HL-60 (cell line): ENCODE measurements around the gene RNASE8.

Experiments
- DNase-seq, 2 experiments: peaks; one replicate each; pipeline ENCODE4 v3.0.0-alpha.2; 2010 to 2020; ENCODE audit warnings: low read depth in 1 of 2, low spot score in 1 of 2
- H3K27ac ChIP-seq: fragments of 250-450 bp; sonication (Bioruptor Pico); replicated peaks from 2 replicates; pipeline ENCODE4 v1.5.1; 2020; ENCODE audit warnings: mild to moderate bottlenecking, moderate library complexity
- H3K27me3 ChIP-seq: fragments of 250-450 bp; sonication (Bioruptor Pico); 2 replicates; pipeline ENCODE4 v1.5.1; 2021; ENCODE audit warnings: mild to moderate bottlenecking, moderate library complexity; ENCODE audit not compliant: insufficient read depth, poor library complexity, severe bottlenecking
- H3K4me3 ChIP-seq: replicated peaks from 2 replicates; pipeline ENCODE4 v1.5.1; 2011; ENCODE audit warnings: mild to moderate bottlenecking, control low read depth, low read length; ENCODE audit not compliant: insufficient read depth
- GABPA ChIP-seq: IDR thresholded peaks from 2 replicates; pipeline ENCODE4 v1.6.1; 2012; ENCODE audit warnings: low read depth
- POLR2AphosphoS5 ChIP-seq: IDR thresholded peaks from 2 replicates; pipeline ENCODE4 v1.6.1; 2012; ENCODE audit warnings: low read depth
- SPI1 ChIP-seq: IDR thresholded peaks from 2 replicates; pipeline ENCODE4 v1.6.1; 2012; ENCODE audit warnings: low read depth, mild to moderate bottlenecking, borderline replicate concordance
- TF ChIP-seq, protein P1 (sequence below): IDR thresholded peaks from one replicate; pipeline ENCODE4 v1.5.1; 2011; ENCODE audit warnings: low read length, control low read depth, inconsistent platforms; ENCODE audit not compliant: insufficient read depth
- TF ChIP-seq, protein P2 (sequence below): IDR thresholded peaks from 2 replicates; pipeline ENCODE4 v1.6.1; 2012; ENCODE audit warnings: low read depth; ENCODE audit not compliant: insufficient replicate concordance

Gene RNASE8

DNA sequence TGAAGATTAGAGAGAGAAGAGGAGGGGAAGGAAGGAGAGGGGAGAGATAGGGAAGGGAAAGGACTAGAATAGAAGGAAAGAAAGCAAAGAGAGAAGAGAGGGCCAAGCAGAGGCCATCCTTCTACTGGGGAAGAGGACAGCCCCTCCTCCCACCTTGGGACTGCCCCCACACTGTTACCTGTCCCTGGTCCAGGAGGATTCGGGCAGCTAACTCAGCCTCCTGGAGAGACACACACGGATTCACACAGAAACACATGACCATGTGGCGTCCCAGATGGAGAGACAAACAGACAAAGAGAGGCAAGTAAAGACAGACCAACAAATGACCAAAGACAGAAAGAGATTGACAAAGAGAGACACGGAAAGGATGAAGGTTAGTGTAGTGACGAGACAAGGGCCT lies 34.9 kb upstream of the RNASE8 start:
- TF ChIP-seq, protein P1, sequence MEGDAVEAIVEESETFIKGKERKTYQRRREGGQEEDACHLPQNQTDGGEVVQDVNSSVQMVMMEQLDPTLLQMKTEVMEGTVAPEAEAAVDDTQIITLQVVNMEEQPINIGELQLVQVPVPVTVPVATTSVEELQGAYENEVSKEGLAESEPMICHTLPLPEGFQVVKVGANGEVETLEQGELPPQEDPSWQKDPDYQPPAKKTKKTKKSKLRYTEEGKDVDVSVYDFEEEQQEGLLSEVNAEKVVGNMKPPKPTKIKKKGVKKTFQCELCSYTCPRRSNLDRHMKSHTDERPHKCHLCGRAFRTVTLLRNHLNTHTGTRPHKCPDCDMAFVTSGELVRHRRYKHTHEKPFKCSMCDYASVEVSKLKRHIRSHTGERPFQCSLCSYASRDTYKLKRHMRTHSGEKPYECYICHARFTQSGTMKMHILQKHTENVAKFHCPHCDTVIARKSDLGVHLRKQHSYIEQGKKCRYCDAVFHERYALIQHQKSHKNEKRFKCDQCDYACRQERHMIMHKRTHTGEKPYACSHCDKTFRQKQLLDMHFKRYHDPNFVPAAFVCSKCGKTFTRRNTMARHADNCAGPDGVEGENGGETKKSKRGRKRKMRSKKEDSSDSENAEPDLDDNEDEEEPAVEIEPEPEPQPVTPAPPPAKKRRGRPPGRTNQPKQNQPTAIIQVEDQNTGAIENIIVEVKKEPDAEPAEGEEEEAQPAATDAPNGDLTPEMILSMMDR: no peak
- no peak for TF ChIP-seq POLR2AphosphoS5
- TF ChIP-seq, protein P2, sequence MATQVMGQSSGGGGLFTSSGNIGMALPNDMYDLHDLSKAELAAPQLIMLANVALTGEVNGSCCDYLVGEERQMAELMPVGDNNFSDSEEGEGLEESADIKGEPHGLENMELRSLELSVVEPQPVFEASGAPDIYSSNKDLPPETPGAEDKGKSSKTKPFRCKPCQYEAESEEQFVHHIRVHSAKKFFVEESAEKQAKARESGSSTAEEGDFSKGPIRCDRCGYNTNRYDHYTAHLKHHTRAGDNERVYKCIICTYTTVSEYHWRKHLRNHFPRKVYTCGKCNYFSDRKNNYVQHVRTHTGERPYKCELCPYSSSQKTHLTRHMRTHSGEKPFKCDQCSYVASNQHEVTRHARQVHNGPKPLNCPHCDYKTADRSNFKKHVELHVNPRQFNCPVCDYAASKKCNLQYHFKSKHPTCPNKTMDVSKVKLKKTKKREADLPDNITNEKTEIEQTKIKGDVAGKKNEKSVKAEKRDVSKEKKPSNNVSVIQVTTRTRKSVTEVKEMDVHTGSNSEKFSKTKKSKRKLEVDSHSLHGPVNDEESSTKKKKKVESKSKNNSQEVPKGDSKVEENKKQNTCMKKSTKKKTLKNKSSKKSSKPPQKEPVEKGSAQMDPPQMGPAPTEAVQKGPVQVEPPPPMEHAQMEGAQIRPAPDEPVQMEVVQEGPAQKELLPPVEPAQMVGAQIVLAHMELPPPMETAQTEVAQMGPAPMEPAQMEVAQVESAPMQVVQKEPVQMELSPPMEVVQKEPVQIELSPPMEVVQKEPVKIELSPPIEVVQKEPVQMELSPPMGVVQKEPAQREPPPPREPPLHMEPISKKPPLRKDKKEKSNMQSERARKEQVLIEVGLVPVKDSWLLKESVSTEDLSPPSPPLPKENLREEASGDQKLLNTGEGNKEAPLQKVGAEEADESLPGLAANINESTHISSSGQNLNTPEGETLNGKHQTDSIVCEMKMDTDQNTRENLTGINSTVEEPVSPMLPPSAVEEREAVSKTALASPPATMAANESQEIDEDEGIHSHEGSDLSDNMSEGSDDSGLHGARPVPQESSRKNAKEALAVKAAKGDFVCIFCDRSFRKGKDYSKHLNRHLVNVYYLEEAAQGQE: no peak
- TF ChIP-seq SPI1: no peak
- no peak for TF ChIP-seq GABPA
- H3K27ac ChIP-seq: no peak overlapping the region
- peaks cover 19% of the 10 kb centered on the region for H3K27me3 ChIP-seq
- no peak overlapping the region for H3K4me3 ChIP-seq
- no peak for DNase-seq

DNA sequence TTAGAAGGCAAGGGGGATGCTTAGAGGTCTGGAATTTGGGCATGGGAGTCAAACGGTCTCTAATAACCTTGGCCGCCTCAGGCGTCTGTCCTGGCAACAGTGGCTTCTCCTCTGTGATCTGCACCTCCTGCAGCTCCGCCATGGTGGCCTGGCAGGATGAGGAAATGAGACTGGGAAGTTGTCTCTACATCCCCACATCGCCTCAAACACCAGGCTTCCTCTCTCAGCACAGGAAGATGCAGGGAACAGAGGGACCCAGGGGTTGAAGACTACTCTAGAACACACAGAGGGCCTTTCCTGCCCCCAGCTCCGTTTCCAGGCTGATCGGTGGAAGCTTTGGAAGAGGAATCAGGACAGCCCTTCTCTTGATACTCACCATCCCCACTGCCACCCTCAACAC lies 34.4 kb upstream of the RNASE8 start:
- Histone ChIP-seq H3K27me3 (peaks cover 19% of the 10 kb centered on the region), H3K27ac (no peak overlapping the region), H3K4me3 (no peak overlapping the region)
- no peak for TF ChIP-seq GABPA
- DNase-seq: no peak

DNA sequence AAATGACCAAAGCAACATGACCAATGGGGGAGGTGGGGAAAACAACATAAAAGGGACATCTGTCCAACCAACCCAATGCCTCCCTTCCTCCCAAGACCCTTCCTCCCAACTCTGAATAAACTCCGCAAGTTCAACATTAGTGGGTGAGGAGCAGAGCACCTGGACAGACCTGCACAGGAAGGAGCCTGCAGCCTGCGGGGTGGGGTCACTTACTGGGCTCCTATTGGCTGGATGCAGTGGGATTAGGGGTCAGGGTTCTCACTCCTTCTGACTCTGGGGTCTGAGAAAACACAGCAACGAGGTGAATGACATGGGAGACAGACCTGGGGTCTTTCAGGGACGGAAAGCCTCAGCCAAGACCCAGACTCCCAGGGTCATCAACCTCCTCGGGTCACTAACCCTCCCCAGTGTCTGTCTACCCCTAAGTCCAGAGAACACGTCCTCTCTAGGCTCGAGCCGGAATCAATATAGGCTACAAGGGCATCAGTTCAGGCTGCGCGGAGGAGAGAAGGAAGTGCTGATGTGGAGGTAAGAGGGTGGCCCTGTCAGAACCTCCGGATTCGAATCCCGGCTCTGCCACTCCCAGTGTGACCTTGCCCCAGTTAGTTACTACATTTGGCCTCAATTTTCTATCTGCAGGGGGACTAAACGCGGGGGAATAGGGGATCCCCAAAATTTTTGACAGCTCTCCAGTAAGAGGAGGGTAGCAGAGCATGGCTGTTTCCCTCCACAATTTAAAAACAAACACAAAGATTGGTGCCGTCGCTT lies 33.6 kb upstream of the RNASE8 start:
- no peak for TF ChIP-seq GABPA
- TF ChIP-seq, protein P1: no peak
- TF ChIP-seq, protein P2: no peak
- TF ChIP-seq POLR2AphosphoS5: no peak
- no peak for TF ChIP-seq SPI1
- no peak for DNase-seq
- Histone ChIP-seq H3K27me3 (peaks cover 19% of the 10 kb centered on the region), H3K27ac (no peak overlapping the region), H3K4me3 (peak overlapping the region; percentile 53)

DNA sequence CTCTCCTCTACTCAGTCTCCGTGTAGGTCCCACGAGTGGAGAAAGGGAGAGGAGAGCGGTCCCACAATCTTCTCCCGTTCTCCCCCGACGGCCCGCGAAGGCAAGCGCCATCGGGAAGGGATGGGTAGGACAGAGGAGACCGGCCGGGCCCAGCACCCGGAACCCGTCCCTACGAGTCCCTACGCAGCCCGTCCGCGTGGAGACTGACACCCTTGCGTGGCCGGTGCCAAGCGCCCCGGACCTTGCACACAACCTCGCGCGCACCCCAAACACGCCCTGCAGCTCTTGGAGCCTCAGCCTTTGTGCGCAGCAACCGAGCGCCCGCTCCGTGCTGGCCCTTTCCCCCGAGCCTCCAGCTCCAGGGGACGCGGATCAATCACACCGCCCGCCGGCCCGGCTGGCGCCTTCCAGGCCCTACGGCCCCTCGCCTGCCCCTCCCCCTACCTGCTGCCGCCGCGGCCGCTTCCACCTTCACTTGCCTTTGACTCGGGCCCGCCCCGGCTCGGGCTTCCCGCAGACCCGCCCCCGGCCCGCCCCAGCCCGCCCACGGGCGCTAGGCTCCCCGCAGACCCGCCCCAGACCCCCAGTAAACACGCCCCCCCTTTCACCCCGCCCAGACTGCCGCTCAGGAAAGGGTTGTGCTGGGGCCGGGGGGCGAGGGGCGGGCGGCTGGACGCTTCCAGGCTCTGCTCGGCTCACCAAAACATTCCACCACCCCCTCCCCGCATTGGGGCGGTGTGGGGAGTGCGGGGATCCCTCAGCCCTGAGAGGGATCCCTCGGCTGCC lies 32.8 kb upstream of the RNASE8 start, which contains the start of gene NDRG2:
TSS of gene NDRG2 (minus strand) at position 477 of the 786 bp plus-strand sequence. CDS start 1,746 bp downstream, outside the sequence.
- H3K27me3 ChIP-seq: peaks cover 19% of the 10 kb centered on the region
- peak within 1 kb of the TSS; percentile 53 for H3K4me3 ChIP-seq
- no peak within 1 kb of the TSS for H3K27ac ChIP-seq
- peak in 1 of 2 experiments; percentile 47 for DNase-seq
- TF ChIP-seq, protein P1: no peak
- no peak for TF ChIP-seq POLR2AphosphoS5
- TF ChIP-seq SPI1: no peak
- TF ChIP-seq GABPA: no peak
- TF ChIP-seq, protein P2: no peak
